ENCODE data around the gene AKNAD1. TPM values are rescaled to one million over a fixed set of nuclear protein-coding genes. Genes with fewer than 3 reads are reported as not detected.

Gene AKNAD1
- total RNA-seq, 6 experiments from 2014 or later, result 0.39 to 0.57 TPM; not detected in 4

- no peak for TF ChIP-seq CTCF (IDR thresholded peaks at IDR 0.05)
- no peak for DNase-seq
- no peaks in the 10 kb centered on the region for H3K4me1 Mint-ChIP-seq (ENCODE audit: low read depth)
- no peaks in the 10 kb centered on the region for H3K36me3 Mint-ChIP-seq (ENCODE audit: low read depth)
- H3K4me3 Mint-ChIP-seq, result no peak overlapping the region
- no peaks in the 10 kb centered on the region for H3K9me3 Mint-ChIP-seq
- no peak overlapping the region for H3K27ac Mint-ChIP-seq
- H3K27me3 Mint-ChIP-seq (ENCODE audit: insufficient read depth), result peaks cover 6% of the 10 kb centered on the region
Measured at GRCh38 chr1:108845991-108846390, 10.9 kb downstream of the AKNAD1 start.

- Mint-ChIP-seq H3K4me1 (ENCODE audit: low read depth) (no peaks in the 10 kb centered on the region), H3K27me3 (ENCODE audit: insufficient read depth) (peaks cover 3% of the 10 kb centered on the region), H3K36me3 (ENCODE audit: low read depth) (no peaks in the 10 kb centered on the region), H3K27ac (no peak overlapping the region), H3K4me3 (no peak overlapping the region), H3K9me3 (no peaks in the 10 kb centered on the region)
- no peak for DNase-seq
- no peak for TF ChIP-seq CTCF (IDR thresholded peaks at IDR 0.05)
Measured at GRCh38 chr1:108845446-108845845, 11.4 kb downstream of the AKNAD1 start.

GRCh38 chr1:108843390-108844137, 13.3 kb downstream of the AKNAD1 start:
- Mint-ChIP-seq H3K4me1 (ENCODE audit: low read depth) (no peaks in the 10 kb centered on the region), H3K4me3 (no peak overlapping the region), H3K9me3 (no peaks in the 10 kb centered on the region), H3K27me3 (ENCODE audit: insufficient read depth) (peaks cover 3% of the 10 kb centered on the region), H3K36me3 (ENCODE audit: low read depth) (no peaks in the 10 kb centered on the region), H3K27ac (no peak overlapping the region)
- DNase-seq, result no peak
- no peak for TF ChIP-seq CTCF (IDR thresholded peaks at IDR 0.05)

GRCh38 chr1:108842525-108843181, 14.2 kb downstream of the AKNAD1 start:
- H3K4me1 Mint-ChIP-seq (ENCODE audit: low read depth), result no peaks in the 10 kb centered on the region

GRCh38 chr1:108841703-108842102, 15.2 kb downstream of the AKNAD1 start:
- no peaks in the 10 kb centered on the region for H3K4me1 Mint-ChIP-seq (ENCODE audit: low read depth)
- no peak overlapping the region for H3K27ac Mint-ChIP-seq
- H3K27me3 Mint-ChIP-seq (ENCODE audit: insufficient read depth), result peaks cover 3% of the 10 kb centered on the region
- no peak overlapping the region for H3K4me3 Mint-ChIP-seq
- no peaks in the 10 kb centered on the region for H3K36me3 Mint-ChIP-seq (ENCODE audit: low read depth)
- no peak for TF ChIP-seq CTCF (IDR thresholded peaks at IDR 0.05)
- no peak for DNase-seq
- no peaks in the 10 kb centered on the region for H3K9me3 Mint-ChIP-seq

More at GRCh38 chr1:108842525-108843181, 14.2 kb downstream of the AKNAD1 start:
- no peak for TF ChIP-seq CTCF (IDR thresholded peaks at IDR 0.05)
- H3K4me3 Mint-ChIP-seq, result no peak overlapping the region
- H3K27me3 Mint-ChIP-seq (ENCODE audit: insufficient read depth), result peaks cover 3% of the 10 kb centered on the region
- DNase-seq, result no peak
- no peak overlapping the region for H3K27ac Mint-ChIP-seq
- no peaks in the 10 kb centered on the region for H3K36me3 Mint-ChIP-seq (ENCODE audit: low read depth)
- H3K9me3 Mint-ChIP-seq, result no peaks in the 10 kb centered on the region
